Activated CD4-positive, alpha-beta memory T cell treated with anti-CD3 and anti-CD28 coated beads for 36 hours (primary cell): ENCODE results near the gene POLR2E. TPM values are rescaled to one million over a fixed set of nuclear protein-coding genes. Genes with fewer than 3 reads are reported as not detected.

Experiments used
- CTCF ChIA-PET: fragments of 350-600 bp; sonication (Branson Sonifier 250); formaldehyde crosslinking; loops from one replicate; lab custom pipeline; 2021; ENCODE audit warnings: antibody characterized with exemption, inconsistent platforms; lab: Charles Lee
- POLR2A ChIA-PET: fragments of 350-600 bp; sonication (Branson Sonifier 250); formaldehyde crosslinking; loops from one replicate; lab custom pipeline; 2021; ENCODE audit warnings: antibody characterized with exemption; lab: Charles Lee
- DNase-seq: peaks from one replicate; pipeline ENCODE4 v3.0.0-alpha.2; 2020
- H3K27ac Mint-ChIP-seq: one replicate; pipeline ENCODE4 v1.8.0; 2021; ENCODE audit warnings: mixed read lengths
- H3K27me3 Mint-ChIP-seq: one replicate; pipeline ENCODE4 v1.8.0; 2021; ENCODE audit warnings: mixed read lengths
- H3K36me3 Mint-ChIP-seq: one replicate; pipeline ENCODE4 v1.8.0; 2021; ENCODE audit warnings: mixed read lengths
- H3K4me1 Mint-ChIP-seq: one replicate; pipeline ENCODE4 v1.8.0; 2021; ENCODE audit warnings: low read depth, mixed read lengths
- H3K4me3 Mint-ChIP-seq: one replicate; pipeline ENCODE4 v1.8.0; 2021; ENCODE audit warnings: mild to moderate bottlenecking, mixed read lengths
- H3K9me3 Mint-ChIP-seq: one replicate; pipeline ENCODE4 v1.8.0; 2021; ENCODE audit warnings: mixed read lengths
- intact Hi-C: fragments of 100-400 bp; cut with micrococcal nuclease; formaldehyde crosslinking; loops from one replicate; pipeline ENCODE4 v1.15.1; 2023
- total RNA-seq, 2 experiments: library from RNA; stranded (reverse); gene quantifications; one replicate each; pipeline ENCODE4 v1.2.3, GENCODE V29; 2021

POLR2E gene
- total RNA-seq, 2 experiments from 2014 or later, result 204 to 207 TPM

DNA sequence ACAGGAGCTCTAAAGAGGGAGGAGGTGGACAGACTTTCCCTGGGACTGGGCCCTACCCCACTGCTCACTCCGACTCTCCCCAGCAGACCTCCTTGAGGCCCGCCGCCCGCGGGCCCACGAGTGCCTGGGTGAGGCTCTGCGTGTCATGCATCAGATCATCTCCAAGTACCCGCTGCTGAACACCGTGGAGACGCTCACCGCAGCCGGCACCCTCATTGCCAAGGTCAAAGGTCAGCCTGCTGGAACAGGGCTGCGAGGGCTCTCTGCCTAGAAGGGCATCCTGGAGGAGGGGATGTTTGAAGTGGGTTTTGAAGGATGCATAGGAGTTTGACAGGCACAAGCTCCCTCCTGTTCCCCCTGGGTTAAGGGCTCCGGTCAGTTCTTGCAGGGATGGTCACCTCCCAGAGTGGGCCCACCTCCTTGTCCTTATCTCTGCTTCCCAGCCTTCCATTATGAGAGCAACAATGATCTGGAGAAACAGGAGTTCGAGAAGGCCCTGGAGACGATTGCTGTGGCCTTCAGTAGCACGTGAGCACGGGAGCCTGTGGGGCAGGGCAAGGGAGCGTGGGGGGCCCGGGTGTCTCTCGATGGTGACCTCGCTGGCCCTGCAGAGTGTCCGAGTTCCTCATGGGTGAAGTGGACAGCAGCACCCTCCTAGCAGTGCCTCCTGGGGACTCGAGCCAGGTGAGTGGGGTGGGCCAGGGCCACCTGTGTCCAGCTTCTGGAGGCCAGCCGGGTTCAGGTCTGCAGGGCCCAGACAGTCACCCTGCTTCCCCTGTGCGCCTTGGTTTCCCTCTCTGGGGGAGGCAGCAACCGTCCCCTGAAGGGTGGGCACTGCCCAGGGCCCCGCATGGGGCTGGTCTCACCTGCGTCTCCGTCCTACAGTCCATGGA, 21.9 kb downstream of the POLR2E start:
- Mint-ChIP-seq H3K27ac (peak overlapping the region; percentile 23), H3K4me3 (no peak overlapping the region), H3K36me3 (peaks cover 52% of the 10 kb centered on the region), H3K9me3 (no peaks in the 10 kb centered on the region), H3K27me3 (no peaks in the 10 kb centered on the region), H3K4me1 (peaks cover 64% of the 10 kb centered on the region)
- CTCF ChIA-PET, result no interaction called here
- peak; percentile 16 for DNase-seq
- POLR2A ChIA-PET, result interaction anchor here (0.8 to 1.0 kb wide), 2 partner anchors 16 to 33 kb away, joined by 3 read pairs; no protein-coding TSS in a partner anchor
- intact Hi-C loops, result no loop called here

DNA sequence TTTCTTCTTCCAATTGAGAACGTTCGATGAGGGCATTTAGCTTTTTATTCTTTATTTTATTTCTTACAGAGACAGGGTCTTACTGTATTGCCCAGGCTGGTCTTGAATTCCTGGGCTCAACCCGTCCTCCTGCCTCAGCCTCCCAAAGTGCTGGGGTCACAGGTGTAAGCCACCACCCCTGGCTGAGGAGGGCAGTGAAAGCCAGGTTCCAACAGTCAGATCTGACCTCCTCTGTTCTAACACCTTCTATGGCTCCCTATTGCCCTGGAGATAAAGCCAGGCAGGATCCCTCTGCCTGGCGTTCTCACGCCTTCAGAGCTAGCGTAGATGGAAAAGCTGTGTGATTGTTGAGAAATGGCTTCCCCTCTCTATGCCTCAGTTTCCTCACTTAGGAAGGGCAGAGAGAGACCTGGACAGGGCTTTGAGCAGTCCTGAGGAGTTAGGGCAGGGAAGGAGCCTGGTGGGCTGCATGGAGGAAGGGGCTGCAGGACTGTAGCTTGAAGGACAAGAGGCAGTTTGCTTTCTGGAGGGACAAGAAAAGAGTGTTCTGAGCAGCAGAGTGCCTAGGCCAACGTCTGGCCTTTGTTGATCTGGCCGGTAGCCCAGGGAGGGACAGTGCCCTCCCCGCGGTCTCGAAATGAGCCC, 22.7 kb downstream of the POLR2E start:
- DNase-seq, result peak; percentile 9
- no peaks in the 10 kb centered on the region for H3K27me3 Mint-ChIP-seq
- CTCF ChIA-PET, result no interaction called here
- intact Hi-C loops, result no loop called here
- POLR2A ChIA-PET, result interaction anchor here (0.6 to 1.0 kb wide), 3 partner anchors 17 to 68 kb away, joined by 3 read pairs; no protein-coding TSS in a partner anchor
- H3K27ac Mint-ChIP-seq, result no peak overlapping the region
- no peaks in the 10 kb centered on the region for H3K9me3 Mint-ChIP-seq
- H3K36me3 Mint-ChIP-seq, result peaks cover 48% of the 10 kb centered on the region
- no peak overlapping the region for H3K4me3 Mint-ChIP-seq
- H3K4me1 Mint-ChIP-seq, result peaks cover 57% of the 10 kb centered on the region

DNA sequence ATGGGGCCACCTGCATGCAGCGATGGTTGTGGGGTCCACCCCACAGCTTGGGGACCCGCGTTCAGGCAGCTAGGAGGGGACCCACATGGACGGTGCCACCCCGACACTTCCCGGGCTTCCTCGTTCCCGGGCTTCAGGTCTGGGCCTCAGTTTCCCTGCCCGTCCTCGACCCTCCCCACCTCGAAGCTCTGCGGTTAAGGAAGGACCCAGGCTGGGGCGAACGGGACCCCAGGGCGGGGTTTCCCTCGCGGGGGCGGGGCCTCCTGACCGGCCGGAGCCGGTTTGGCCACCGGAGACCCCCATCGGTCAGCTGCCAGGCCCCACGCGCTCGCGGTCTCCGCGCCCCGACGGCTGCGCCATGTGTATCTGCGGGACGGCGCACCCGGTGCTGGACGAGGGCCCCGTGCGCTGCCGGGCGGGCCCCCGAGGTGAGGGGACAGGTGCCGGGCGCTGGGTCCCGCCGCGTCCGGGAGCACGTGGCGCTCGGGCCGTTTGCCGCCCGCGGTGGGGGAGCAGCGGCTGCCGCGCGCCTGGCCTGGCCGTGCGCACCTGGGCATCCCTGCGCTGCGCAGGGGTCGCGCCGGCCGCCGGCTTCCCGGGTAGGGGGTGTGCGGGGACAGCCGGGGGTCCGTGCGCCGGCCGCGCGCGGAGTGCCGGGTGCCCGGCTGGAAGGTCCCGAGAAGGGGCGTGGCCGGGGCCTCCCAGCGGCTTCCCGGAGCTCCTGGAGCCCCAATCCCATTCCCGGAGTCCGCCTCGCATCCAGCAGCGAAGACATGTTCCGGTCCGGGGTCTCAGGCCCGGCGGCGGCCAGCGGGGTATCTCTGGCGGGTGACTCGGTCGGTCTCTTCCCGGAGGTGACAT, 24.0 kb downstream of the POLR2E start:
- H3K9me3 Mint-ChIP-seq, result no peaks in the 10 kb centered on the region
- peaks cover 42% of the 10 kb centered on the region for H3K36me3 Mint-ChIP-seq
- peak overlapping the region; percentile 47 for H3K27ac Mint-ChIP-seq
- POLR2A ChIA-PET, result no interaction called here
- CTCF ChIA-PET, result no interaction called here
- peak overlapping the region; percentile 37 for H3K4me3 Mint-ChIP-seq
- no peaks in the 10 kb centered on the region for H3K27me3 Mint-ChIP-seq
- no peak for DNase-seq
- peaks cover 50% of the 10 kb centered on the region for H3K4me1 Mint-ChIP-seq
- intact Hi-C loops, result no loop called here

DNA sequence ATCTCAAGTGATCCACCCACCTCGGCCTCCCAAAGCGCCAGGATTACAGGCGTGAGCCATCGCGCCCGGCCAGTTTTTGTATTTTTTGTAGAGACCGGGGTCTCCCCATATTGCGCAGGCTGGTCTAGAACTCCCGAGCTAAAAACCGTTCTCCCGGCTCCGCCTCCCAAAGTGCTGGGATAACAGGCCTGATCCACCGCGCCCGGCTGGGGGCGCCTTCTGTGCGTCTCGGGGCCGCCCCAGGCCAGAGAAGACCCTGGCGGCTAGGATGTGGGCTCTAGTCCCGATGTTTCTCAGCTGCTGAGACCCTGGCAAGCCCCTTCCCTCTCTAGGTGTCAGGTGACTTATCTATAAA, 24.6 kb downstream of the POLR2E start:
- H3K4me3 Mint-ChIP-seq, result no peak overlapping the region
- DNase-seq, result no peak
- CTCF ChIA-PET, result no interaction called here
- H3K36me3 Mint-ChIP-seq, result peaks cover 36% of the 10 kb centered on the region
- no peaks in the 10 kb centered on the region for H3K27me3 Mint-ChIP-seq
- H3K9me3 Mint-ChIP-seq, result no peaks in the 10 kb centered on the region
- H3K4me1 Mint-ChIP-seq, result peaks cover 44% of the 10 kb centered on the region
- no peak overlapping the region for H3K27ac Mint-ChIP-seq
- POLR2A ChIA-PET, result no interaction called here
- intact Hi-C loops, result no loop called here

DNA sequence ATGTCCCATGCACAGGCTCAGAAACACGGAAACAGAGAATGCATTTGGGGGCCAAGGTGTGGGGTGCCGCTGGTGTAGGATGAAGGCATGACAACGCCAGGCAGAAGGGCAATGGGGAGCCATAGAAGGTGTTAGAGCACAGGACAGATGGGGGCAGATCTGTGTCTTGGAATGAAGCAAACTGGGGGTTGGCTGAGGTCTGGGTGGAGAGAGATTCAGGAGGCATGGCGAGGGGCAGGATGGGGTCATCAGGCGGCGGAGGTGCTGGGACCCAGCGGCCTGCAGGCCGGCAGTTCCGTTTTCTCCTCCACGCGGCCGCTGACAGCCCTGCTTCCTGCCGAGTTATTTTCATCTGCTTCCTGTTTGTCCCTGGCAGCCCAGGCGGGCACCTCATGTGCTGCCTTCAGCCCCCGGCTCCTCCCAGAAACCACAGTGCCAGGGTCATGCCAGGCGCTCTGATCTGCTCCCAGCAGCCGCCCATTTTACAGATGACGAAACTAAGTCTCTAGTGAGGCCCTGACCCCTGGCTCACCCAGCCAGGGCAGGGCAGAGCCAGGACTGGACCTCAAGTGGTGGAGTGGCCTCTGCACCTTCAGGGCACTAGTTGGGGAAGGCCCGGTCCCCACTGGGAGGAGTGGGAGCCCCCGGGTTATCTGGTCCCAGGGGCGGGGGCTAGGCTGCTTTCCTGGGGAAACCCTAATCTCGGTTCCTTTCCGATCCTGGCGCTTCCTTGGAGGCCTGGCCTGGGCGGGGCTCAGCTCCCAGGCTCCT, 26.0 kb downstream of the POLR2E start:
- peak overlapping the region; percentile 88 for H3K4me3 Mint-ChIP-seq
- H3K9me3 Mint-ChIP-seq, result no peaks in the 10 kb centered on the region
- H3K27me3 Mint-ChIP-seq, result no peaks in the 10 kb centered on the region
- H3K27ac Mint-ChIP-seq, result peak overlapping the region; percentile 91
- peak; percentile 82 for DNase-seq
- peaks cover 50% of the 10 kb centered on the region for H3K4me1 Mint-ChIP-seq
- ChIA-PET POLR2A (interaction anchor here (5.1 kb wide), 1 partner anchor 11 kb away, joined by 55 read pairs; no protein-coding TSS in a partner anchor), CTCF (no interaction called here)
- H3K36me3 Mint-ChIP-seq, result peaks cover 33% of the 10 kb centered on the region
- intact Hi-C loops, result loop anchor here (1.0 to 2.0 kb wide), 2 partner anchors 8 to 34 kb away; partner anchors contain the start of gene GPX4

DNA sequence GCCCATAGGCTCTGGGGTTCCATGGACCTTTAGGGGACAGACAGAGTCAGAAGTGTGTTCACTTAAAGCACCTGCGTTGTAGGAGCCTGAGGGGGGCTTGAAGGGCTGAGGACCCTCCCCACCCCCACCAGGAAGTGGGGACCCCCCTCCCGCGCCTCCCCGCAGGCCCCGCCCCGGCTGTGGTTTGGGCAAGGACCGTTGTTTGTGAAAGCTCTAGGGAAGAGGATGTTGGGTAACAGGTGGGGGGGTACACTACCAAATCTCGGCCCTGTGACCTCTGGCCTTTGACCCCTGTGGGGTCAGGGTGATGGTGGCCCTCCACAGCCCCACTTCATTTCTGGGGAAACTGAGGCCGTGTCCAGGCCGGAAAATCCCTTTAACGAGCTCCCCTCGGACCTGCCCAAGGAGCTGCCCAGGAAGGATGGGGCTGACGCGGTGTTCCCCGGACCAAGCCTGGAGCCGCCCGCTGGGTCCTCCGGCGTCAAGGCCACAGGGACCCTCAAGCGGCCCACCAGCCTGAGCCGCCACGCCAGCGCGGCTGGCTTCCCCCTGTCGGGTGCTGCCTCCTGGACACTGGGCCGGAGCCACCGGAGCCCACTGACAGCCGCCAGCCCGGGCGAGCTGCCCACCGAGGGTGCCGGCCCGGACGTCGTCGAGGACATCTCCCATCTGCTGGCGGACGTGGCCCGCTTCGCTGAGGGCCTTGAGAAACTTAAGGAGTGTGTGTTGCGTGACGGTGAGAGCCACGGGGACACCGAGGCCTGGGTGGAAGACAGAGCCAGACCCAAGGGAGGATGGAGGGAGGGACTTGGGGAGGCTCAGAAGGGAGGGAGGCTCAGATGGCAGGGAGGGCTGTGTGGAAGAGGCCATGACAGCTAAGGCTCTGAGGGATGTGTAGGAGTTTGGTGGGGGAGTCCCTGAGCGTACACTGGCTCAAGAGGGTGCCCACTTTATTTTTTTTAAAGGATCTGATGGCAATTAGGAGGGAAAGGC, 26.9 kb downstream of the POLR2E start:
- Mint-ChIP-seq H3K27ac (peak overlapping the region; percentile 91), H3K4me1 (peaks cover 43% of the 10 kb centered on the region), H3K36me3 (peaks cover 28% of the 10 kb centered on the region), H3K27me3 (no peaks in the 10 kb centered on the region), H3K9me3 (no peaks in the 10 kb centered on the region), H3K4me3 (peak overlapping the region; percentile 88)
- ChIA-PET POLR2A (interaction anchor here (0.5 to 5.1 kb wide), 11 partner anchors 8 to 201 kb away, joined by 3 to 55 read pairs (median 6); partner anchors contain the start of genes ABCA7, CIRBP, CNN2 and GPX4), CTCF (interaction anchor here (1.1 to 5.2 kb wide), 8 partner anchors 8 to 42 kb away, joined by 3 to 41 read pairs (median 12); partner anchors contain the start of genes ABCA7 and CNN2)
- peak; percentile 79 for DNase-seq
- intact Hi-C loops, result loop anchor here (1.0 to 2.0 kb wide), 2 partner anchors 9 to 34 kb away; partner anchors contain the start of gene GPX4

DNA sequence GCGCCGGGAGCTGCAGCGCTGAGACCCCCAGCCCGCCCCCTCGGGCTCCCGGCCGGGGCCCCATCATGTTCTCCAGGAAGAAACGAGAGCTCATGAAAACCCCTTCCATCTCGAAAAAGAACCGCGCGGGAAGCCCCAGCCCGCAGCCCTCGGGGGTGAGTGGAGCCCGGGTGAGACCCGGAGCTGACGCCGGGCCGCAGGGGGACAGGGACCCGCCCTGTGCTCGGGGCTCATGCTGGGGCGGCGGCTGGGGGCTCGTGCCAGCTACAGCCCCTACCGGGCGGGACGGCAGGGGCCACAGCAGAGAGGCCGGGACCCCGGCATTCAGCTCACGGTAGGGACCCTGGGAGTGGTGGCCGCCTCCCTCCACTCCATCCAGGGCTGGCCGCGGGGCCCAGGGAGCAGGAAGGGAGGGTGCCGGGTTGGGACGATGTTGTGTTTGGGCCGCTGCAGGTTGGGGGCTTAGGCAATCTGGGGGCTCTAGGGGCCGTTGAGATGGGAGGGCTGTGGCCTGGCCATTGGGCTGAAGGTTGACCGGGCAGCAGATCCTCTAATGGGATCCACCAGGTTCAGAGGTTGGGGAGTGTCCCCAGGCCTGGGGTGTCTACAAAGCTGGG, 27.7 kb downstream of the POLR2E start:
- intact Hi-C loops, result loop anchor here (1.0 to 2.0 kb wide), 2 partner anchors 15 to 27 kb away; partner anchors contain the start of gene ABCA7
- peak overlapping the region; percentile 88 for H3K4me3 Mint-ChIP-seq
- DNase-seq, result no peak
- H3K9me3 Mint-ChIP-seq, result no peaks in the 10 kb centered on the region
- no peaks in the 10 kb centered on the region for H3K27me3 Mint-ChIP-seq
- POLR2A ChIA-PET, result interaction anchor here (0.5 to 5.1 kb wide), 14 partner anchors 8 to 201 kb away, joined by 3 to 55 read pairs (median 4); partner anchors contain the start of genes ABCA7, CIRBP, CNN2 and GPX4
- H3K27ac Mint-ChIP-seq, result peak overlapping the region; percentile 91
- H3K36me3 Mint-ChIP-seq, result peaks cover 20% of the 10 kb centered on the region
- peaks cover 34% of the 10 kb centered on the region for H3K4me1 Mint-ChIP-seq
- CTCF ChIA-PET, result interaction anchor here (0.8 to 5.2 kb wide), 14 partner anchors 9 to 202 kb away, joined by 3 to 41 read pairs (median 6); partner anchors contain the start of genes ABCA7, CIRBP, CNN2 and RNU6-2

DNA sequence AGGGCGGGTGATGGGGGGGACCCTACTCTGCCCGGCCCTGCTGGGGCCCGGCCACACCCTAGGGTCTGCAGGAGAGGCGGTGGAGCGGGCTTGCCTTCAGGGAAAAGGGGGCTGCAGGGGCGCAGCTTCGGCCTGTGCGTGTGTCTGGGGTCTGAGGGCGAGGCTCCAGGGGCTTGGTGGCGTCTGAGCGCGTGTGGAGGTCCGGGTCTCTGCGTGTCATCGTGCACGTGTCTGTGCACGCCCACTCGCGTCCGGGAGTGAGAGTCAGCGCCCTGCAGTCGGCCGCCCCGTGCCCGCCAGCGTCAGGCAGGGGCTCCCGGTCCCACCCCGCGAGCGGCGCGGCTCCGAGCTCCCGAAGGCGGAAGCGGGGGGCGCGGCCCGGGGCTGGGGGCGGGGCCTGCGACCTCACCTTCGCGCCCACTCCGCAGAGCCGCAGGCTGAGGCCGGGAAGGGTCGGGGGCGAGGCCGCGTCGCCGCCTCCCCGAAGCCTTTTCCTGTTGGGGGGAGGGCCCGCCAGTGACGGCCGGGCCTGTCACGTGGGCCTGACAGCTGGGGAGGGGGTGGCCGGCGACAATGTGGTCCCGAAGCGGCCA, 28.3 kb downstream of the POLR2E start, which contains the start of gene ARHGAP45:
Gene ARHGAP45, plus strand, starts transcription at position 420 of the 593 bp plus-strand sequence. CDS start 239 bp downstream, outside the sequence.
- peak within 1 kb of the TSS; percentile 91 for H3K27ac Mint-ChIP-seq
- intact Hi-C loops, result loop anchor here (1.0 to 2.0 kb wide), 2 partner anchors 15 to 26 kb away; partner anchors contain the start of gene ABCA7
- peak within 1 kb of the TSS; percentile 88 for H3K4me3 Mint-ChIP-seq
- DNase-seq, result peak; percentile 87
- ChIA-PET POLR2A (interaction anchor here (0.6 to 5.1 kb wide), 16 partner anchors 8 to 202 kb away, joined by 3 to 55 read pairs (median 4); partner anchors contain the start of genes ABCA7, CIRBP, CNN2 and GPX4), CTCF (interaction anchor here (0.8 to 5.2 kb wide), 17 partner anchors 9 to 202 kb away, joined by 3 to 41 read pairs (median 3); partner anchors contain the start of genes ABCA7, CIRBP, CNN2 and RNU6-2)
- H3K27me3 Mint-ChIP-seq, result no peaks in the 10 kb centered on the region
- H3K36me3 Mint-ChIP-seq, result peaks cover 15% of the 10 kb centered on the region
- peaks cover 29% of the 10 kb centered on the region for H3K4me1 Mint-ChIP-seq
- H3K9me3 Mint-ChIP-seq, result no peaks in the 10 kb centered on the region

DNA sequence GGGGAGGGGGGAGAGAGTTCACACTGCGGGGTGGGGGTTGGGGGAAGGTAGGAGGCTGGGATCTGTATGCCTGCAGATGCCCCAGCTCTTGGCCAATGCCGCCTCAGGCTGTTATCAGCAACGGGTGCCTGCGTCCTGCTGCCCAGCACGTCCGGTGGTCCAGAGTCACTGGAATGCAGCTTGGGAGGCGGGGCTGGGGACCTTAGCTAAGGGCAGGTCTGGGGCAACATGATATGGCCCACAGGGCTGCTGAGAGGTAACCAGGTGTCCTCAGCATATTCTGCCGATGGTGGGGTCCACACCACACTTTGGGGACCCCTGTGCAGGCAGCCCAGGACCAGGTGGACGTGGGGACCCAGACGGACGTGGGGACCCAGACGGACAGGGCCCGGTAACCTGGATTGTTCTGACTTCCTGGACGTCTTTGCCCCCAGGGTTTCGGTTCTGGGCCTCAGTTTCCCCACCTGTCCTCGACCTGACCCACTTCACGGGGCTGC, 28.9 kb downstream of the POLR2E start:
- DNase-seq, result no peak
- Mint-ChIP-seq H3K4me1 (peaks cover 26% of the 10 kb centered on the region), H3K27ac (no peak overlapping the region), H3K9me3 (no peaks in the 10 kb centered on the region), H3K27me3 (no peaks in the 10 kb centered on the region), H3K4me3 (peak overlapping the region; percentile 64), H3K36me3 (peaks cover 12% of the 10 kb centered on the region)
- ChIA-PET CTCF (interaction anchor here (0.9 to 5.2 kb wide), 14 partner anchors 10 to 203 kb away, joined by 3 to 41 read pairs (median 4); partner anchors contain the start of genes ABCA7, CIRBP, CNN2 and POLR2E), POLR2A (interaction anchor here (0.7 to 5.1 kb wide), 10 partner anchors 9 to 195 kb away, joined by 3 to 55 read pairs (median 4); partner anchors contain the start of genes ABCA7, GPX4 and RNU6-2)
- intact Hi-C loops, result loop anchor here (2.0 kb wide), 1 partner anchor 25 kb away; the partner anchor contains the start of gene ABCA7
